Fibroblast of gingiva (primary cell): ENCODE results near the gene PLAC8L1.

ENCODE experiments used
- DNase-seq: peaks from one replicate; pipeline ENCODE4 v3.0.0-alpha.2; 2011; ENCODE audit warnings: low read depth

Gene PLAC8L1

GRCh38 chr5:146042628-146043279, 62.6 kb downstream of the PLAC8L1 start:
- DNase-seq = no peak

GRCh38 chr5:146041180-146041789, 64.1 kb downstream of the PLAC8L1 start:
- DNase-seq = no peak

- DNase-seq = no peak
Measured at GRCh38 chr5:146040527-146040926, 64.8 kb downstream of the PLAC8L1 start.

GRCh38 chr5:146039420-146039819, 66.0 kb downstream of the PLAC8L1 start:
- DNase-seq = no peak

- DNase-seq = no peak
Measured at GRCh38 chr5:146034605-146035004, 70.8 kb downstream of the PLAC8L1 start.
